Panc1 (cell line): ENCODE data around the gene SF3B1. TPM values are rescaled to one million over a fixed set of nuclear protein-coding genes. Genes with fewer than 3 reads are reported as not detected.
A peak's percentile ranks its signal among the peaks of the same experiment; 100 is the strongest.
"Not testable (repeated sequence)": the region's sequence is repeated elsewhere in the genome, so short reads cannot be mapped to it uniquely, and the experiment has no call there.

Experiments used
- ATAC-seq: fragments of 200-7000 bp; cut with Tn5 transposase; 2 replicates; pipeline ENCODE4 v1.9.1; 2020; ENCODE audit warnings: mild to moderate bottlenecking, moderate library complexity
- BruUV-seq: library from RNA; stranded (reverse); fragments of 400-500 nt; replicated peaks from 2 replicates; lab custom pipeline; 2021; lab: Mats Ljungman, UMichigan
- CTCF ChIA-PET: fragments of 300-600 bp; sonication (Branson Sonifier 250); formaldehyde crosslinking; loops from one replicate; lab custom pipeline; 2022; ENCODE audit warnings: antibody characterized with exemption; lab: Charles Lee
- POLR2A ChIA-PET: fragments of 300-600 bp; sonication (Branson Sonifier 250); formaldehyde crosslinking; loops from one replicate; lab custom pipeline; 2022; ENCODE audit warnings: antibody characterized with exemption; lab: Charles Lee
- DNase-seq: peaks from one replicate; pipeline ENCODE4 v3.0.0-alpha.2; 2010; ENCODE audit warnings: low read depth, low spot score
- H3K27ac ChIP-seq: 2 replicates; pipeline ENCODE4 v1.5.1; 2011; ENCODE audit warnings: mild to moderate bottlenecking, low read length, inconsistent platforms
- H3K27me3 ChIP-seq: fragments of 200-500 bp; sonication (Bioruptor generic); 2 replicates; pipeline ENCODE4 v1.6.0; 2014; ENCODE audit warnings: low read length, inconsistent platforms; ENCODE audit not compliant: control insufficient read depth, insufficient read depth
- H3K36me3 ChIP-seq: fragments of 200-500 bp; sonication (Bioruptor generic); 2 replicates; pipeline ENCODE4 v1.5.1; 2014; ENCODE audit warnings: inconsistent platforms, mild to moderate bottlenecking, low read length, moderate library complexity; ENCODE audit not compliant: control insufficient read depth, insufficient read depth
- H3K4me1 ChIP-seq: 2 replicates; pipeline ENCODE4 v1.5.1; 2011; ENCODE audit warnings: inconsistent platforms, mild to moderate bottlenecking, low read length, moderate library complexity; ENCODE audit not compliant: control insufficient read depth, insufficient read depth
- H3K4me3 ChIP-seq, 2 experiments: 2 replicates each; pipeline ENCODE4 v1.5.1; 2011 to 2012; ENCODE audit warnings: low read depth in 2 of 2, low read length in 2 of 2, mild to moderate bottlenecking in 2 of 2, inconsistent platforms in 1 of 2, moderate library complexity in 1 of 2
- H3K9me3 ChIP-seq: fragments of 200-500 bp; sonication (Bioruptor generic); 2 replicates; pipeline ENCODE4 v1.5.1; 2014; ENCODE audit warnings: low read depth, mild to moderate bottlenecking, inconsistent platforms, low read length, moderate library complexity; ENCODE audit not compliant: control insufficient read depth, insufficient read depth
- POLR2AphosphoS5 ChIP-seq: IDR thresholded peaks from 2 replicates; pipeline ENCODE4 v1.6.1; 2012; ENCODE audit warnings: mild to moderate bottlenecking, low read depth, low read length, moderate library complexity
- REST ChIP-seq, 2 experiments: IDR thresholded peaks; 2 replicates each; pipeline ENCODE4 v1.6.1; 2011 to 2012; ENCODE audit warnings: low read depth in 2 of 2, control low read depth in 1 of 2, low read length in 1 of 2, mild to moderate bottlenecking in 1 of 2, moderate library complexity in 1 of 2; ENCODE audit not compliant: insufficient read depth in 1 of 2
- SIN3A ChIP-seq: IDR thresholded peaks from 2 replicates; pipeline ENCODE4 v1.6.1; 2012; ENCODE audit warnings: low read depth, mild to moderate bottlenecking, low read length, moderate library complexity, borderline replicate concordance; ENCODE audit not compliant: insufficient read depth
- TCF7L2 ChIP-seq: IDR thresholded peaks from 2 replicates; pipeline ENCODE4 v1.6.1; 2011; ENCODE audit warnings: mild to moderate bottlenecking, low read depth, low read length, inconsistent platforms
- in situ Hi-C: cut with HindIII; loops from 2 replicates; pipeline ENCODE4 v1.10.0; 2016; ENCODE audit warnings: low sequenced_read_pairs, low pct_unique_long_range_greater_than_20kb
- intact Hi-C: fragments of 100-400 bp; cut with micrococcal nuclease; formaldehyde crosslinking; loops from one replicate; pipeline ENCODE4 v1.10.0; 2022; ENCODE audit not compliant: unreplicated experiment
- total RNA-seq: library from RNA; stranded (reverse); gene quantifications from one replicate; pipeline ENCODE4 v1.2.1, GENCODE V29; 2021; ENCODE audit not compliant: unreplicated experiment
- TF ChIP-seq, protein P1 (sequence below): fragments of 450-650 bp; IDR thresholded peaks from 2 replicates; pipeline ENCODE4 v1.5.1; 2017; ENCODE audit warnings: mild to moderate bottlenecking

The SF3B1 gene
- total RNA-seq, 1 experiment from 2014 or later = 275 TPM

DNA sequence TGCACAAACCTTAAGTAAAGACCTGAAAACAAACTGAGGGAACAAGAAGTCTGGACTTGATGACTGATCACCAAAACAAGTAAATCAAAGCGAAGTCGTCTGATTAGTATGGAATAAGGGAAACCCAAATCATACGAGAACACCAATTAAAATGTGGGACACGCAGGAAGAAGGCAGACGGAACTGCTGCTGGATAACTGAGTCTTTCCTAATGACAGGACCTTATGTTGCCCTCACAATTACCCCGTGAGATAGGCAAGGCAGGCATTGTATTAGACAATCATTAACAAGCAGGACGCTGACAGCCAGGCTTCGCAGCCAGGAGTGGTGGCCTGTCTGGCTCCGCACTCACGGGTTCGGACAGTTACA is 17.9 kb upstream of the SF3B1 start:
- peak overlapping the region; percentile 96 for H3K27ac ChIP-seq
- TF ChIP-seq TCF7L2 (no peak), POLR2AphosphoS5 (no peak), SIN3A (no peak), REST (IDR thresholded peaks at IDR 0.05; ENCODE audit: insufficient read depth in 1 of 2, low read depth in 2 of 2, low read length in 1 of 2) (no peak)
- TF ChIP-seq, protein P1, sequence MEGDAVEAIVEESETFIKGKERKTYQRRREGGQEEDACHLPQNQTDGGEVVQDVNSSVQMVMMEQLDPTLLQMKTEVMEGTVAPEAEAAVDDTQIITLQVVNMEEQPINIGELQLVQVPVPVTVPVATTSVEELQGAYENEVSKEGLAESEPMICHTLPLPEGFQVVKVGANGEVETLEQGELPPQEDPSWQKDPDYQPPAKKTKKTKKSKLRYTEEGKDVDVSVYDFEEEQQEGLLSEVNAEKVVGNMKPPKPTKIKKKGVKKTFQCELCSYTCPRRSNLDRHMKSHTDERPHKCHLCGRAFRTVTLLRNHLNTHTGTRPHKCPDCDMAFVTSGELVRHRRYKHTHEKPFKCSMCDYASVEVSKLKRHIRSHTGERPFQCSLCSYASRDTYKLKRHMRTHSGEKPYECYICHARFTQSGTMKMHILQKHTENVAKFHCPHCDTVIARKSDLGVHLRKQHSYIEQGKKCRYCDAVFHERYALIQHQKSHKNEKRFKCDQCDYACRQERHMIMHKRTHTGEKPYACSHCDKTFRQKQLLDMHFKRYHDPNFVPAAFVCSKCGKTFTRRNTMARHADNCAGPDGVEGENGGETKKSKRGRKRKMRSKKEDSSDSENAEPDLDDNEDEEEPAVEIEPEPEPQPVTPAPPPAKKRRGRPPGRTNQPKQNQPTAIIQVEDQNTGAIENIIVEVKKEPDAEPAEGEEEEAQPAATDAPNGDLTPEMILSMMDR = no peak
- ChIA-PET POLR2A (interaction anchor here (0.8 to 2.7 kb wide), 3 partner anchors 15 to 47 kb away, joined by 3 to 15 read pairs (median 4); partner anchors contain the start of genes HSPD1 and SF3B1), CTCF (no interaction called here)
- no peaks in the 10 kb centered on the region; the same call in 1 of the 2 replicates for H3K36me3 ChIP-seq
- DNase-seq (no peak), ATAC-seq (no peak)
- H3K4me3 ChIP-seq = peak overlapping the region; percentile 77 to 85
- BruUV-seq = TSS peak; percentile 98
- H3K9me3 ChIP-seq = no peaks in the 10 kb centered on the region
- no peaks in the 10 kb centered on the region for H3K27me3 ChIP-seq
- intact Hi-C loops = no loop called here
- in situ Hi-C loops = no loop called here
- H3K4me1 ChIP-seq = peaks cover 6% of the 10 kb centered on the region

DNA sequence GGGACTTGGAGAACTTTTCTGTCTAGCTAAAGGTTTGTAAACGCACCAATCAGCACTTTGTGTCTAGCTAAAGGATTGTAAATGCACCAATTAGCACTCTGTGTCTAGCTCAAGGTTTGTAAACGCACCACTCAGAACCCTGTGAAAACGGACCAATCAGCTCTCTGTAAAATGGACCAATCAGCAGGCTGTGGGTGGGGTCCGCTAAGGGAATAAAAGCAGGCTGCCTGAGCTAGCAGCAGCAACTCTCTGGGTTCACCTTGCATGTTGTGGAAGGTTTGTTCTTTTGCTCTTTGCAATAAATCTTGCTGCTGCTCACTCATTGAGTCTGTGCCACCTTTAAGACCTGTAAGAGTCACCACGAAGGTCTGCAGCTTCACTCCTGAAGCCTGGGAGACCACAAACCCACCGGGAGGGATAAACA is 16.1 kb upstream of the SF3B1 start:
- POLR2A ChIA-PET = interaction anchor here (0.7 to 2.7 kb wide), 2 partner anchors 16 to 553 kb away, joined by 3 to 15 read pairs; partner anchors contain the start of gene SF3B1
- H3K4me1 ChIP-seq, CTCF ChIA-PET, DNase-seq, ATAC-seq, H3K36me3 ChIP-seq, in situ Hi-C loops, intact Hi-C loops, H3K27me3 ChIP-seq, BruUV-seq, H3K9me3 ChIP-seq: not testable (repeated sequence)
- Histone ChIP-seq H3K4me3 (peak overlapping the region; percentile 29 to 54; a peak in 3 of 4 replicates), H3K27ac (peak overlapping the region; percentile 57)

DNA sequence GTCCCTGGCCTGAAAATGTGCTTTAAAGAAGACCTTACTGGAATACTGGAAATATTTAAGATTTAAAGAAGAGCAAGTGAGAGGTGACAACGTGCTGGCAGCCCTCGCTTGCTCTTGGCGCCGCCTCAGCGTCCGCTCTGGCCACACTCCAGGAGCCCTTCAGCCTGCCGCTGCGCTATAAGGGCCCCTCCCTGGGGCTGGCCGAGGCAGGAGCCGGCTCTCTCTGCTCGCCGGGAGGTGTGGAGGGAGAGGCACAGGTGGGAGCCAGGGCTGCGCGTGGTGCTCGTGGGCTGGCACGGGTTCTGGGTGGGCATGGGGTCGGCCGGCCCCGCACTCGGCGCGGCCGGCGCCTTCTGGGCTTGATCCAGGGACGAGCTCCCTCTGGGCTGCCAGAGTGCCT is 15.6 kb upstream of the SF3B1 start:
- no peaks in the 10 kb centered on the region for H3K9me3 ChIP-seq
- ChIA-PET POLR2A (interaction anchor here (0.7 kb wide), 1 partner anchor 553 kb away, joined by 3 read pairs; no protein-coding TSS in a partner anchor), CTCF (no interaction called here)
- intact Hi-C loops = no loop called here
- H3K4me1 ChIP-seq = peaks cover 6% of the 10 kb centered on the region
- peak overlapping the region; percentile 29 to 54 for H3K4me3 ChIP-seq
- no peaks in the 10 kb centered on the region; the same call in 1 of the 2 replicates for H3K36me3 ChIP-seq
- DNase-seq = no peak
- no peak for ATAC-seq
- peak overlapping the region; percentile 57 for H3K27ac ChIP-seq
- TF ChIP-seq REST (IDR thresholded peaks at IDR 0.05; ENCODE audit: insufficient read depth in 1 of 2, low read depth in 2 of 2, low read length in 1 of 2) (no peak), SIN3A (no peak), POLR2AphosphoS5 (no peak), TCF7L2 (no peak)
- TF ChIP-seq, protein P1 = no peak
- in situ Hi-C loops = no loop called here
- no TSS peak for BruUV-seq
- no peaks in the 10 kb centered on the region for H3K27me3 ChIP-seq
